A673 (cell line): ENCODE data around the gene CPED1. TPM values are rescaled to one million over a fixed set of nuclear protein-coding genes. Genes with fewer than 3 reads are reported as not detected.
"Not testable (repeated sequence)": the region's sequence is repeated elsewhere in the genome, so short reads cannot be mapped to it uniquely, and the experiment has no call there.

ENCODE experiments used
- BruUV-seq: library from RNA; stranded (reverse); fragments of 400-500 nt; replicated peaks from 2 replicates; lab custom pipeline; 2021; lab: Mats Ljungman, UMichigan
- CTCF ChIA-PET: fragments of 300-600 bp; sonication (Branson Sonifier 250); formaldehyde crosslinking; loops from one replicate; lab custom pipeline; 2022; ENCODE audit warnings: antibody characterized with exemption; lab: Charles Lee
- POLR2A ChIA-PET: fragments of 300-600 bp; sonication (Branson Sonifier 250); formaldehyde crosslinking; loops from one replicate; lab custom pipeline; 2022; ENCODE audit warnings: antibody characterized with exemption; ENCODE audit not compliant: low non-redundant PET; lab: Charles Lee
- DNase-seq: peaks from one replicate; pipeline ENCODE4 v3.0.0-alpha.2; 2015; ENCODE audit warnings: low spot score
- H3K27ac ChIP-seq: fragments of 200-600 bp; sonication (generic); 2 replicates; pipeline ENCODE4 v1.5.1; 2016; ENCODE audit warnings: mixed run types, low read depth, mild to moderate bottlenecking, mixed read lengths, antibody characterized with exemption, low read length; ENCODE audit not compliant: poor library complexity, severe bottlenecking
- H3K27me3 ChIP-seq: fragments of 200-600 bp; sonication (generic); replicated peaks from 2 replicates; pipeline ENCODE4 v1.6.1; 2017; ENCODE audit warnings: mixed run types, low read depth, mild to moderate bottlenecking, mixed read lengths, antibody characterized with exemption, low read length; ENCODE audit not compliant: insufficient read depth, poor library complexity
- H3K36me3 ChIP-seq: fragments of 200-600 bp; sonication (generic); 2 replicates; pipeline ENCODE4 v1.6.1; 2016; ENCODE audit warnings: mixed run types, mild to moderate bottlenecking, mixed read lengths, antibody characterized with exemption, low read length; ENCODE audit not compliant: insufficient read depth, poor library complexity, severe bottlenecking
- H3K4me1 ChIP-seq: fragments of 200-600 bp; sonication (generic); 2 replicates; pipeline ENCODE4 v1.6.1; 2017; ENCODE audit warnings: mixed run types, mild to moderate bottlenecking, mixed read lengths, antibody characterized with exemption, low read length; ENCODE audit not compliant: insufficient read depth, poor library complexity, severe bottlenecking
- H3K4me3 ChIP-seq: fragments of 200-600 bp; sonication (generic); 2 replicates; pipeline ENCODE4 v1.5.1; 2016; ENCODE audit warnings: low read depth, mixed run types, mild to moderate bottlenecking, mixed read lengths, low read length; ENCODE audit not compliant: poor library complexity, severe bottlenecking
- H3K9me3 ChIP-seq: fragments of 200-600 bp; sonication (generic); 2 replicates; pipeline ENCODE4 v1.6.1; 2016; ENCODE audit warnings: mixed run types, low read depth, mild to moderate bottlenecking, mixed read lengths, antibody characterized with exemption, low read length; ENCODE audit not compliant: poor library complexity, severe bottlenecking
- EZH2 ChIP-seq: fragments of 200-600 bp; sonication (generic); IDR thresholded peaks from 2 replicates; pipeline ENCODE4 v1.6.1; 2017; ENCODE audit warnings: borderline replicate concordance, low read depth, mild to moderate bottlenecking, mixed read lengths, antibody characterized with exemption, low read length; ENCODE audit not compliant: poor library complexity, severe bottlenecking
- intact Hi-C: fragments of 100-400 bp; cut with micrococcal nuclease; formaldehyde crosslinking; loops from one replicate; pipeline ENCODE4 v1.10.0; 2022; ENCODE audit not compliant: unreplicated experiment
- total RNA-seq: library from RNA; stranded (reverse); gene quantifications from 2 replicates; pipeline ENCODE4 v1.2.3, GENCODE V29; 2021
- TF ChIP-seq, protein P1 (sequence below): fragments of 300-800, 200-600 bp; sonication (generic); conservative IDR thresholded peaks from 2 replicates; pipeline ENCODE4 v1.5.1; 2017; ENCODE audit warnings: low read depth, mild to moderate bottlenecking, antibody characterized with exemption, low read length, moderate library complexity, mixed read lengths

CPED1 gene
- total RNA-seq, 1 experiment from 2014 or later, result 0.15 TPM

GRCh38 chr7:121034929-121035328 is 46.4 kb downstream of the CPED1 start:
- ChIA-PET POLR2A (interaction anchor here (0.7 kb wide), 1 partner anchor 412 kb away, joined by 3 read pairs; no protein-coding TSS in a partner anchor), CTCF (no interaction called here)
- H3K27ac ChIP-seq, result no peak overlapping the region
- H3K27me3 ChIP-seq, result no peaks in the 10 kb centered on the region
- no peak for TF ChIP-seq EZH2
- TF ChIP-seq, protein P1, sequence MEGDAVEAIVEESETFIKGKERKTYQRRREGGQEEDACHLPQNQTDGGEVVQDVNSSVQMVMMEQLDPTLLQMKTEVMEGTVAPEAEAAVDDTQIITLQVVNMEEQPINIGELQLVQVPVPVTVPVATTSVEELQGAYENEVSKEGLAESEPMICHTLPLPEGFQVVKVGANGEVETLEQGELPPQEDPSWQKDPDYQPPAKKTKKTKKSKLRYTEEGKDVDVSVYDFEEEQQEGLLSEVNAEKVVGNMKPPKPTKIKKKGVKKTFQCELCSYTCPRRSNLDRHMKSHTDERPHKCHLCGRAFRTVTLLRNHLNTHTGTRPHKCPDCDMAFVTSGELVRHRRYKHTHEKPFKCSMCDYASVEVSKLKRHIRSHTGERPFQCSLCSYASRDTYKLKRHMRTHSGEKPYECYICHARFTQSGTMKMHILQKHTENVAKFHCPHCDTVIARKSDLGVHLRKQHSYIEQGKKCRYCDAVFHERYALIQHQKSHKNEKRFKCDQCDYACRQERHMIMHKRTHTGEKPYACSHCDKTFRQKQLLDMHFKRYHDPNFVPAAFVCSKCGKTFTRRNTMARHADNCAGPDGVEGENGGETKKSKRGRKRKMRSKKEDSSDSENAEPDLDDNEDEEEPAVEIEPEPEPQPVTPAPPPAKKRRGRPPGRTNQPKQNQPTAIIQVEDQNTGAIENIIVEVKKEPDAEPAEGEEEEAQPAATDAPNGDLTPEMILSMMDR, result no peak
- H3K9me3 ChIP-seq, result no peaks in the 10 kb centered on the region
- peaks cover 25% of the 10 kb centered on the region for H3K4me1 ChIP-seq
- no TSS peak for BruUV-seq
- H3K4me3 ChIP-seq, result no peak overlapping the region
- H3K36me3 ChIP-seq, result no peaks in the 10 kb centered on the region
- DNase-seq, result no peak
- intact Hi-C loops, result no loop called here

DNA sequence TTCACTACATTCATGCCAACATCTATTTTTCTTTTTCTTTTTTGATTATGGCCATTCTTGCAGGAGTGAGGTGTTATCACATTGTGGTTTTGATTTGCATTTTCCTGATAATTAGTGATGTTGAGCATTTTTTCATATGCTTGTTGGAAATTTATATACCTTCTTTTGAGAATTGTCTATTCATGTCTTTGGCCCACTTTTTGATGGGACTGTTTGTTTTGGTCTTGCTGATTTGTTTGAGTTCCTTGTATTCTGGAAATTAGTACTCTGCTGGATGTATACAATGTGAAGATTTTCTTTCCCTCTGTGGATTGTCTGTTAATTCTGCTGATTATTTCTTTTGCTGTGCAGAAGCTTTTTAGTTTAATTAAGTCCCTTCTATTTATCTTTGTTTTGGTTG is 48.3 kb downstream of the CPED1 start:
- CTCF ChIA-PET, DNase-seq, BruUV-seq, H3K9me3 ChIP-seq, H3K4me3 ChIP-seq, H3K27me3 ChIP-seq, H3K27ac ChIP-seq, intact Hi-C loops, H3K36me3 ChIP-seq, POLR2A ChIA-PET: not testable (repeated sequence)
- peaks cover 25% of the 10 kb centered on the region for H3K4me1 ChIP-seq

- H3K4me1 ChIP-seq, result peaks cover 21% of the 10 kb centered on the region
- BruUV-seq, H3K36me3 ChIP-seq, POLR2A ChIA-PET, H3K27ac ChIP-seq, H3K9me3 ChIP-seq, H3K27me3 ChIP-seq, DNase-seq, H3K4me3 ChIP-seq, intact Hi-C loops, CTCF ChIA-PET: not testable (repeated sequence)
Measured at GRCh38 chr7:121037329-121037728, 48.8 kb downstream of the CPED1 start.

DNA sequence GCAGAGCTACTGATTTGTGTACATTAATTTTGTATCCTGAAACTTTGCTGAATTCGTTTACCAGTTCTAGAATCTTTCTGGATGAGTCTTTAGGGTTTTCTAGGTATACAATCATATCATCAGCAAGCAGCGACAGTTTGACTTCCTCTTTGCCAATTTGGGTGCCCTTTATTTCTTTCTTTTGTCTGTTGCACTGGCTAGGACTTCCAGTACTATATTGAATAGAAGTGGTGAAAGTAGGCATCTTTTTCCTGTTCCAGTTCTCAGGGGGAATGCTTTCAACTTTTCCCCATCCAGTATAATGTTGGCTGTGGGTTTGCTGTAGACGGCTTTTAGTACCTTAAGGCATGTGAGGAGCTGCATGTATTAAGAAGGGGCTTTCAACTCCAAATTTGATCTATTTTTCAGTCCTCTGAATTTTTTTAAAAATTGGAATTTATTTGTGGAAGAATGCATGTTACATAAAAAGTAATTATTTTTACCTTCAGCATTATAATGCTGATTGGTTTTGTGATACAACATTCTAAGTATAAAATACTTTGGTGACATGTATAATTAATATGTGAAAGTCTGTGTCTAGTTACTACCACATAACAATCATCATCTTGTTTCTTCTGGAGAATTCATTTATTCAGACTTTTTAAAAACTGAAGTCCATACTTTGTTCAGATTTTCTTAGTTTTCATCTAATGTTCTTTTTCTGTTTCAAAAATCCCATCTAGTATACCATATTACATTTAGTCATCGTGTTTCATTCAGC is 49.6 kb downstream of the CPED1 start:
- ChIA-PET POLR2A (no interaction called here), CTCF (no interaction called here)
- H3K27ac ChIP-seq, result no peak overlapping the region
- TF ChIP-seq, protein P1, result no peak
- no peak for TF ChIP-seq EZH2
- H3K4me1 ChIP-seq, result peaks cover 13% of the 10 kb centered on the region
- no peaks in the 10 kb centered on the region for H3K9me3 ChIP-seq
- intact Hi-C loops, result no loop called here
- no peaks in the 10 kb centered on the region for H3K36me3 ChIP-seq
- H3K4me3 ChIP-seq, result no peak overlapping the region
- H3K27me3 ChIP-seq, result no peaks in the 10 kb centered on the region
- BruUV-seq, result no TSS peak
- DNase-seq, result no peak
